Renal cortical epithelial cell (primary cell): ENCODE data around the gene MFSD11. TPM values are rescaled to one million over a fixed set of nuclear protein-coding genes. Genes with fewer than 3 reads are reported as not detected.
"Not testable (repeated sequence)": the region's sequence is repeated elsewhere in the genome, so short reads cannot be mapped to it uniquely, and the experiment has no call there.

Experiments
- DNase-seq: peaks from one replicate; pipeline ENCODE4 v3.0.0-alpha.2; 2011; ENCODE audit warnings: low read depth
- total RNA-seq: library from RNA; depleted of rRNA; stranded (reverse); fragments of >200 nt; gene quantifications from 2 replicates; pipeline ENCODE4 v1.2.3, GENCODE V29; 2014

MFSD11 gene
- total RNA-seq, 1 donor from 2014 or later: 21.1 TPM

- no peak for DNase-seq
These were observed 9.9 kb downstream of the MFSD11 start for GRCh38 chr17:76747716-76748363.

- no peak for DNase-seq
These were observed 10.7 kb downstream of the MFSD11 start for GRCh38 chr17:76748657-76749056.

- no peak for DNase-seq
These were observed 13.6 kb downstream of the MFSD11 start for GRCh38 chr17:76751416-76751993.

- no peak for DNase-seq
These were observed 14.1 kb downstream of the MFSD11 start for GRCh38 chr17:76752006-76752405.

- DNase-seq: no peak
These were observed 15.4 kb downstream of the MFSD11 start for GRCh38 chr17:76753061-76753961.

GRCh38 chr17:76755285-76755684 is 17.4 kb downstream of the MFSD11 start:
- DNase-seq: no peak

GRCh38 chr17:76757256-76757655 is 19.3 kb downstream of the MFSD11 start:
- peak; percentile 47 for DNase-seq

GRCh38 chr17:76758570-76758969 is 20.7 kb downstream of the MFSD11 start:
- DNase-seq: no peak

GRCh38 chr17:76772842-76773525 is 35.1 kb downstream of the MFSD11 start:
- peak; percentile 77 for DNase-seq

GRCh38 chr17:76775021-76775600 is 37.2 kb downstream of the MFSD11 start:
- no peak for DNase-seq

GRCh38 chr17:76781056-76781982 is 43.4 kb downstream of the MFSD11 start:
- DNase-seq: no peak

- no peak for DNase-seq
These were observed 45.2 kb downstream of the MFSD11 start for GRCh38 chr17:76783146-76783545.

GRCh38 chr17:76784926-76785325 is 47.0 kb downstream of the MFSD11 start:
- no peak for DNase-seq

GRCh38 chr17:76787866-76788265 is 49.9 kb downstream of the MFSD11 start:
- DNase-seq: not testable (repeated sequence)

GRCh38 chr17:76789235-76789788 is 51.4 kb downstream of the MFSD11 start:
- no peak for DNase-seq

GRCh38 chr17:76791053-76791980 is 53.4 kb downstream of the MFSD11 start:
- peak; percentile 62 for DNase-seq

- DNase-seq: no peak
These were observed 54.4 kb downstream of the MFSD11 start for GRCh38 chr17:76792348-76792747.

GRCh38 chr17:76793775-76794174 is 55.9 kb downstream of the MFSD11 start:
- DNase-seq: peak; percentile 21

GRCh38 chr17:76796081-76796480 is 58.2 kb downstream of the MFSD11 start:
- DNase-seq: no peak
